ENCODE measurements around the gene HAP1. TPM values are rescaled to one million over a fixed set of nuclear protein-coding genes. Genes with fewer than 3 reads are reported as not detected.

HAP1 gene
- total RNA-seq, 2 experiments from 2014 or later = 0.07 to 0.09 TPM

DNA sequence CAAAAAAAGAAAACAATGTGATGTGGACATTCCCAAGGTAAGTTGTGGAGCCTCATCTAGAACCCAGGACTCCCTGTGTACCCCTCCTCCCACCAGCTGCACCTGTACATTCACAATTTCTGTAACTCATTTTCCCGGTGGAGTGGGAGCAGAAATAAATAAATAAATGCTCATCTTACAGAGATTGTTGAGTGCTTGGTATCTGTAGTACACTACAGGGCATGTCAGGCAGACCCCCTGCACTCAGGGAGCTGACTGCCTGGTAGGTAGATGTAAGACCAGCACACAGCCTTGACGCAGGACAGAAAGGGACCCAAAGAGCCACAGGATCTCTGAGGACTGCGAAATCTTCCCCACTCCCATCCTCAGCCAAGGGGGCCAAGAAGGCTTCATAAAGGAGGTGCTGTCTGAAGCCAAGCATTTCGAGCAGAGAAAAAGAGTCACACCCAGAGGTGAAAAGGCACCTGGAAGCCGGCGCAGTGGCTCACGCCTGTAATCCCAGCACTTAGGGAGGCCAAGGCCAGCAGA lies 39.2 kb downstream of the HAP1 start:
- peak overlapping the region; percentile 30 for H3K27ac Mint-ChIP-seq
- H3K4me3 Mint-ChIP-seq = no peak overlapping the region
- TF ChIP-seq, protein P1, sequence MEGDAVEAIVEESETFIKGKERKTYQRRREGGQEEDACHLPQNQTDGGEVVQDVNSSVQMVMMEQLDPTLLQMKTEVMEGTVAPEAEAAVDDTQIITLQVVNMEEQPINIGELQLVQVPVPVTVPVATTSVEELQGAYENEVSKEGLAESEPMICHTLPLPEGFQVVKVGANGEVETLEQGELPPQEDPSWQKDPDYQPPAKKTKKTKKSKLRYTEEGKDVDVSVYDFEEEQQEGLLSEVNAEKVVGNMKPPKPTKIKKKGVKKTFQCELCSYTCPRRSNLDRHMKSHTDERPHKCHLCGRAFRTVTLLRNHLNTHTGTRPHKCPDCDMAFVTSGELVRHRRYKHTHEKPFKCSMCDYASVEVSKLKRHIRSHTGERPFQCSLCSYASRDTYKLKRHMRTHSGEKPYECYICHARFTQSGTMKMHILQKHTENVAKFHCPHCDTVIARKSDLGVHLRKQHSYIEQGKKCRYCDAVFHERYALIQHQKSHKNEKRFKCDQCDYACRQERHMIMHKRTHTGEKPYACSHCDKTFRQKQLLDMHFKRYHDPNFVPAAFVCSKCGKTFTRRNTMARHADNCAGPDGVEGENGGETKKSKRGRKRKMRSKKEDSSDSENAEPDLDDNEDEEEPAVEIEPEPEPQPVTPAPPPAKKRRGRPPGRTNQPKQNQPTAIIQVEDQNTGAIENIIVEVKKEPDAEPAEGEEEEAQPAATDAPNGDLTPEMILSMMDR (IDR thresholded peaks at IDR 0.05) = no peak
- H3K36me3 Mint-ChIP-seq (ENCODE audit: low read depth) = peaks cover 35% of the 10 kb centered on the region
- peaks cover 27% of the 10 kb centered on the region for H3K4me1 Mint-ChIP-seq (ENCODE audit: low read depth)
- intact Hi-C loops (cut with micrococcal nuclease) = no loop called here
- H3K27me3 Mint-ChIP-seq = no peaks in the 10 kb centered on the region
- DNase-seq = no peak
- POLR2A ChIA-PET = interaction anchor here (0.7 to 8.4 kb wide), 6 partner anchors 10 to 137 kb away, joined by 3 to 88 read pairs (median 3); partner anchors contain the start of gene P3H4
- H3K9me3 Mint-ChIP-seq = no peaks in the 10 kb centered on the region
- CTCF ChIA-PET = interaction anchor here (0.8 to 2.8 kb wide), 18 partner anchors 10 to 169 kb away, joined by 3 to 24 read pairs (median 8); no protein-coding TSS in a partner anchor
- no peak for ATAC-seq

DNA sequence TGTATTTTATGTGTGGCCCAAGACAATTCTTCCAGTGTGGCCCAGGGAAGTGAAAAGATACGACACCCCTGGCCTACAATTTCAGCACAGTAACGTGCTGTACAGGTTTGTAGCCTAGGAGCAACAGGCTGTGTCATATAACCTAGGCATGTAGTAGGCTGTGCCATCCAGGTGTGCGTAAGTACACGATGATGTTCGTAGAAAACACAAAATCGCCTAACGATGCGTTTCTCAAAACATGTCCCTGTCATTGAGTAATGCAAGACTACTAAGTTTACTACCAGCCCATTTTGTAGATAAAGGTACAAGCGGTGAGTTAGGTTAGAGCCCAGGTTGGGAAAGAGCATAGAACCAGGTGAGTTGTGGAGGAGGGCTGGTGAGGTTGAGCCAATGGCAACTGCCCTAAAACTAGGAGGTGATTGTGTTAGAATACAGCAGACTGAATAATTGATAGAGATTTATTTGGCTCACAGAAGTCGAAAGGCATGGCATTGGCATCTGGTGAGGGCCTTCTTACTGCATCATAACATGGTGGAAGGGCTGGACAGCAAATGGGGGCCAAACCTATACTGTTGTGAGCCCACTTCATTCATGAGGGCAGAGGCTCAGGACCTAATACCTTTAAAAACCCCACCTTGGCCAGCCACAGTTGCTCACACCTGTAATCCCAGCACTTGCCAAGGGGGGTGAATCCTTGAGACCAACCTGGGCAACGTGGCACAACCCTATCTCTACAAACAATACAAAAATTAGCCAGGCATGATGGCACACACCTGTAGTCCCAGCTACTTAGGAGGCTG lies 41.5 kb downstream of the HAP1 start:
- POLR2A ChIA-PET = interaction anchor here (0.6 to 8.4 kb wide), 14 partner anchors 13 to 428 kb away, joined by 3 to 182 read pairs (median 4); partner anchors contain the start of genes KAT2A and KLHL11
- H3K27ac Mint-ChIP-seq = peak overlapping the region; percentile 70
- peaks cover 49% of the 10 kb centered on the region for H3K36me3 Mint-ChIP-seq (ENCODE audit: low read depth)
- CTCF ChIA-PET = interaction anchor here (0.9 to 9.4 kb wide), 3 partner anchors 14 to 30 kb away, joined by 3 to 117 read pairs (median 4); no protein-coding TSS in a partner anchor
- intact Hi-C loops (cut with micrococcal nuclease) = no loop called here
- DNase-seq = no peak
- no peaks in the 10 kb centered on the region for H3K27me3 Mint-ChIP-seq
- H3K9me3 Mint-ChIP-seq = no peaks in the 10 kb centered on the region
- ATAC-seq = no peak
- TF ChIP-seq, protein P1 (IDR thresholded peaks at IDR 0.05) = no peak
- H3K4me3 Mint-ChIP-seq = no peak overlapping the region
- peaks cover 31% of the 10 kb centered on the region for H3K4me1 Mint-ChIP-seq (ENCODE audit: low read depth)

DNA sequence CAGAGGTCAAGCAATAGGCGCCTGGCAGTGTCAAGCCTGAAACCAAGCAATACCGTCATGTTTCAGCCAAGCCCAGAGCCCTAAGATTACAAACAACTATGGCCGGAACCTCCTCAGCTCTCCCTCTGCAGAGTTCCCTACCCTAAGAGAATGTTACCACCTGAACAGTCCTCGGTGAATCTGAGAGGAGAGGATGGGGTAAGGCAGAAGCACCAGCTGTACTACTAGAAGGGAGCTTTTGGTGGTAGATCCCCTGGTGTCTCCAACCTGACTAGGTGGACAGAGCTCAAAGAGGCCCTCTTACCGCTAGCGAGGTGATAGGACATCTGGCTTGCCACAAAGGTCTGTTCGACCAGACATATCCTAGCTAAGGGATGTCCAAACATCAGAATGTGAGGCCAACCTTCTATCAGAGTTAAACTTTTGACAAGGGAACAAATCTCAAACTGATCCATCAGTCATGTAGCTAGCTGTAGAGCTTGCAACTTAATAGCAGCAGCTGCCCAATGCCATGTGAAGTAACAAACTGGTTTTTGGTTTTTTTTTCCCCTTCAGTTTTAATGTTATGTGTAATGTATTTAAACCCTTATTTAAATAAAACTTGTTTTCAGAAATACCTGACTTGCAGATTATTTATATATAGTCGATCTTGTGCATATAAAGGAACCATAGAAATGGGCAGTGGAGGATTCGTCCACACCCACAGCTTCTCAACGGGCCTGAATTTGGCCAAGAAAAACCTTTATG lies 43.2 kb downstream of the HAP1 start:
- no peaks in the 10 kb centered on the region for H3K9me3 Mint-ChIP-seq
- ATAC-seq (no peak), DNase-seq (no peak)
- peaks cover 49% of the 10 kb centered on the region for H3K36me3 Mint-ChIP-seq (ENCODE audit: low read depth)
- peaks cover 31% of the 10 kb centered on the region for H3K4me1 Mint-ChIP-seq (ENCODE audit: low read depth)
- intact Hi-C loops (cut with micrococcal nuclease) = no loop called here
- TF ChIP-seq, protein P1 (IDR thresholded peaks at IDR 0.05) = no peak
- ChIA-PET CTCF (interaction anchor here (1.1 to 9.4 kb wide), 6 partner anchors 12 to 1407 kb away, joined by 3 to 117 read pairs (median 6); no protein-coding TSS in a partner anchor), POLR2A (interaction anchor here (0.6 to 8.4 kb wide), 19 partner anchors 12 to 1407 kb away, joined by 3 to 182 read pairs (median 3); partner anchors contain the start of genes KAT2A and KLHL11)
- H3K27me3 Mint-ChIP-seq = no peaks in the 10 kb centered on the region
- peak overlapping the region; percentile 97 for H3K4me3 Mint-ChIP-seq
- peak overlapping the region; percentile 93 for H3K27ac Mint-ChIP-seq

DNA sequence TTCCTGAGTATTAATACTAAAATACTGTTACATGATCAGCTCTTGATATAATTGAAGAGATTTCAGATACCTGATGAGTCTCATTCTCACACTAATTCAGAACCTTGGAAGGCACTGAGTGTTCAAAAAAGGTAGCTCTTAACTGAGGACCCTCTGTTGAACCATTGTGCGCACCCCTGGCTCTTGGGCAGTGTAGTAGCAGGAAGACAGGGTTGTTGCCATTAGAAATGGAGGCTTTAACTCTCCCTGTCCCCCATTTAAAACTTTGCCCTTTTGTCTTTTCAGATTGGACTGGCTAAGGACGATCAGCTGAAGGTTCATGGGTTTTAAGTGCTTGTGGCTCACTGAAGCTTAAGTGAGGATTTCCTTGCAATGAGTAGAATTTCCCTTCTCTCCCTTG lies 43.9 kb downstream of the HAP1 start:
- ChIA-PET CTCF (interaction anchor here (1.1 to 9.4 kb wide), 7 partner anchors 11 to 1407 kb away, joined by 3 to 117 read pairs (median 6); partner anchors contain the start of gene DNAJC7), POLR2A (interaction anchor here (0.6 to 8.4 kb wide), 20 partner anchors 8 to 1406 kb away, joined by 3 to 182 read pairs (median 4); partner anchors contain the start of genes ACLY and KLHL11)
- H3K27me3 Mint-ChIP-seq = no peaks in the 10 kb centered on the region
- TF ChIP-seq, protein P1 (IDR thresholded peaks at IDR 0.05) = no peak
- H3K4me3 Mint-ChIP-seq = peak overlapping the region; percentile 97
- H3K27ac Mint-ChIP-seq = peak overlapping the region; percentile 93
- H3K36me3 Mint-ChIP-seq (ENCODE audit: low read depth) = peaks cover 47% of the 10 kb centered on the region
- intact Hi-C loops (cut with micrococcal nuclease) = no loop called here
- ATAC-seq (no peak), DNase-seq (no peak)
- H3K4me1 Mint-ChIP-seq (ENCODE audit: low read depth) = peaks cover 26% of the 10 kb centered on the region
- H3K9me3 Mint-ChIP-seq = no peaks in the 10 kb centered on the region
